CD8-positive, alpha-beta memory T cell (primary cell): ENCODE measurements around the gene ZNF689. TPM values are rescaled to one million over a fixed set of nuclear protein-coding genes. Genes with fewer than 3 reads are reported as not detected.
A peak's percentile ranks its signal among the peaks of the same experiment; 100 is the strongest.
"Not testable (repeated sequence)": the region's sequence is repeated elsewhere in the genome, so short reads cannot be mapped to it uniquely, and the experiment has no call there.

ENCODE experiments used
- CTCF ChIA-PET: fragments of 350-600 bp; sonication (Branson Sonifier 250); formaldehyde crosslinking; loops from one replicate; lab custom pipeline; 2021; ENCODE audit warnings: antibody characterized with exemption; lab: Charles Lee
- POLR2A ChIA-PET: fragments of 350-600 bp; sonication (Branson Sonifier 250); formaldehyde crosslinking; loops from one replicate; lab custom pipeline; 2021; ENCODE audit warnings: antibody characterized with exemption; lab: Charles Lee
- DNase-seq, 5 donors: peaks; one replicate each; pipeline versions ENCODE4 v3.0.0 to v3.0.0-alpha.2; 2020 to 2022; ENCODE audit warnings: mixed read lengths in 1 of 5
- H3K27ac ChIP-seq: one replicate; pipeline ENCODE4 v1.7.0; 2013; ENCODE audit warnings: low read depth, mild to moderate bottlenecking, low read length, moderate library complexity
- H3K27me3 ChIP-seq: 2 replicates; pipeline ENCODE4 v1.7.0; 2013; ENCODE audit warnings: low read length, mild to moderate bottlenecking; ENCODE audit not compliant: insufficient read depth, poor library complexity, severe bottlenecking
- H3K36me3 ChIP-seq: 2 replicates; pipeline ENCODE4 v1.7.0; 2013; ENCODE audit warnings: mild to moderate bottlenecking, low read length, moderate library complexity; ENCODE audit not compliant: insufficient read depth
- H3K4me1 ChIP-seq: 2 replicates; pipeline ENCODE4 v1.7.0; 2013; ENCODE audit warnings: mild to moderate bottlenecking, low read length, moderate library complexity; ENCODE audit not compliant: insufficient read depth
- H3K4me3 ChIP-seq: 2 replicates; pipeline ENCODE4 v1.7.0; 2013; ENCODE audit warnings: mild to moderate bottlenecking, low read length
- H3K9me3 ChIP-seq: 2 replicates; pipeline ENCODE4 v1.7.0; 2013; ENCODE audit warnings: mild to moderate bottlenecking, low read length
- H3K27ac Mint-ChIP-seq, 8 donors: one replicate each; pipeline ENCODE4 v1.8.0; 2020 to 2021; ENCODE audit warnings: mixed read lengths in 8 of 8, mild to moderate bottlenecking in 6 of 8, inconsistent platforms in 3 of 8, moderate library complexity in 3 of 8
- H3K27me3 Mint-ChIP-seq, 2 donors: one replicate each; pipeline ENCODE4 v1.8.0; 2020 to 2021; ENCODE audit warnings: mixed read lengths in 2 of 2, mild to moderate bottlenecking in 1 of 2, moderate library complexity in 1 of 2
- H3K36me3 Mint-ChIP-seq, 3 donors: one replicate each; pipeline ENCODE4 v1.8.0; 2020 to 2021; ENCODE audit warnings: mixed read lengths in 3 of 3, inconsistent platforms in 1 of 3, mild to moderate bottlenecking in 1 of 3
- H3K4me1 Mint-ChIP-seq, 3 donors: one replicate each; pipeline ENCODE4 v1.8.0; 2020 to 2021; ENCODE audit warnings: mixed read lengths in 3 of 3, inconsistent platforms in 1 of 3, mild to moderate bottlenecking in 1 of 3
- H3K4me3 Mint-ChIP-seq, 7 donors: one replicate each; pipeline ENCODE4 v1.8.0; 2020 to 2021; ENCODE audit warnings: mixed read lengths in 7 of 7, mild to moderate bottlenecking in 6 of 7, moderate library complexity in 4 of 7, inconsistent platforms in 2 of 7
- H3K9me3 Mint-ChIP-seq, 5 donors: one replicate each; pipeline ENCODE4 v1.8.0; 2020 to 2022; ENCODE audit warnings: mixed read lengths in 5 of 5, mild to moderate bottlenecking in 3 of 5, moderate library complexity in 2 of 5, inconsistent platforms in 1 of 5
- polyA plus RNA-seq: library from polyadenylated mRNA; unstranded; fragments of 300-500 nt; fragmentation: Illumina TruSeq; gene quantifications from one replicate; pipeline ENCODE4 v1.2.3, GENCODE V29; 2021
- total RNA-seq, 2 experiments: library from RNA; stranded (reverse); gene quantifications; one replicate each; pipeline ENCODE4 v1.2.3, GENCODE V29; 2021

The ZNF689 gene
- total and polyA plus RNA-seq, 3 experiments from 2014 or later, result 13.7 to 15.7 (median 14.6) TPM

DNA sequence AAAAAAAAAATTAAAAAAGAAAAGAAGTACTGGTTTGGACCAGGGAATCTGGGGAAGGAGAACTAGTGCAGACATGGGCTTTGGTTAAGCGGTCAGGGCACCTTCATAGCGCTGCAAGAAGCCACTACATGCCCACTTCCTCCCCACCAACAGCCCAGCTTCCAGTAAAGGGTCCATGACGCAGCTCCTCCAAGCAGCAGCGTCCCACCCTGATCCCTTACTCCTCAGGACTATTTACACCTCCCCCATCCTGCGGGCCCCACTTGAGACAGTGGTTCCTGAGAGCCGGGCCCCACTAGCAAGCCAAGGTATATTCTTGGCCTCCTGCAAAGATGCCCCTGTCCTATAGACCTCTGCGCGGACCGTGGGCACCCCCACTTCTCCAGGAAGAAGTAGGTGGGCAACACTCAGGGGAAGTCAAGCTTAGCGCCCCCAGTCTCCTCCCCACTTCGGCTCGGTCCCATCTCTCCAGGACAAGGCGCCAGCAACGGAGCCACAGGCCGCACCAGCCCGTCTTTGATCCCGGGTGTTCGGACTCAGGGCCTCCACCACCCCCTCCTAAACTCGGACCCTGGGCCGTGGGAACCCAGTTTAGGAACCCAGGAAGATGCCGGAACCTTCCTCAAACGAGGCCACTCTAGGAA is 39.7 kb upstream of the ZNF689 start:
- H3K4me1 Mint-ChIP-seq, result peaks cover 23 to 31% (median 26%) of the 10 kb centered on the region in 3 donors
- Histone ChIP-seq H3K27me3 (no peaks in the 10 kb centered on the region), H3K36me3 (peaks cover 18% of the 10 kb centered on the region), H3K27ac (peak overlapping the region; percentile 91), H3K9me3 (no peaks in the 10 kb centered on the region), H3K4me3 (peak overlapping the region; percentile 100), H3K4me1 (peaks cover 20% of the 10 kb centered on the region)
- H3K4me3 Mint-ChIP-seq, result peak overlapping the region; percentile 92 to 100 (median 99)
- CTCF ChIA-PET, result interaction anchor here (0.9 to 2.7 kb wide), 12 partner anchors 8 to 114 kb away, joined by 3 to 25 read pairs (median 4); partner anchors contain the start of genes FBRS and ZNF747
- peak overlapping the region; percentile 95 to 99 (median 98) for H3K27ac Mint-ChIP-seq
- POLR2A ChIA-PET, result interaction anchor here (0.5 to 2.4 kb wide), 16 partner anchors 8 to 584 kb away, joined by 3 to 37 read pairs (median 5); partner anchors contain the start of genes ALDOA, FBRS, TBC1D10B and ZNF688
- peak in 2 of 5 donors; percentile 38 to 46 for DNase-seq
- H3K36me3 Mint-ChIP-seq, result peaks cover 0 to 39% (median 0%) of the 10 kb centered on the region in 3 donors
- peaks cover 0 to 2% of the 10 kb centered on the region in 2 donors for H3K27me3 Mint-ChIP-seq
- no peaks in the 10 kb centered on the region for H3K9me3 Mint-ChIP-seq

DNA sequence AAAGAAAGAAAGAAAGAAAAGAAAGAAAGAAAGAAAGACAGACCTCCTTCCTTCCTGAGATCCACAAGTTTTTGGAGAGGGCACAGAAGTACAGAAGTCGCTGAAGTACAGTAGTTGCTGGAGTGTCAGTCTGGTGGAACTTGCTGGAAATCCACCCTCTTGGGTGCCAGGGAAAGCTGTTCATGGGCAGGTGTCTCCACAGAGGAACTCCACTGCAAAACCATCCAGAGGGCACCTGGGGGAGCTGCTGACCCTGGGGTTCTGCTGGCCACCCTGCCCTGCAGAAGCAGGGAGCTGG is 37.0 kb upstream of the ZNF689 start:
- Mint-ChIP-seq H3K36me3 (peaks cover 0 to 14% (median 0%) of the 10 kb centered on the region in 3 donors), H3K27ac (no peak overlapping the region), H3K4me3 (no peak overlapping the region), H3K9me3 (no peaks in the 10 kb centered on the region), H3K4me1 (peaks cover 16 to 21% (median 17%) of the 10 kb centered on the region in 3 donors), H3K27me3 (peaks cover 0 to 2% of the 10 kb centered on the region in 2 donors)
- ChIA-PET POLR2A (no interaction called here), CTCF (no interaction called here)
- Histone ChIP-seq H3K27ac (no peak overlapping the region), H3K27me3 (no peaks in the 10 kb centered on the region), H3K9me3 (no peaks in the 10 kb centered on the region), H3K4me3 (no peak overlapping the region), H3K36me3 (no peaks in the 10 kb centered on the region), H3K4me1 (peaks cover 15% of the 10 kb centered on the region)
- DNase-seq, result no peak

DNA sequence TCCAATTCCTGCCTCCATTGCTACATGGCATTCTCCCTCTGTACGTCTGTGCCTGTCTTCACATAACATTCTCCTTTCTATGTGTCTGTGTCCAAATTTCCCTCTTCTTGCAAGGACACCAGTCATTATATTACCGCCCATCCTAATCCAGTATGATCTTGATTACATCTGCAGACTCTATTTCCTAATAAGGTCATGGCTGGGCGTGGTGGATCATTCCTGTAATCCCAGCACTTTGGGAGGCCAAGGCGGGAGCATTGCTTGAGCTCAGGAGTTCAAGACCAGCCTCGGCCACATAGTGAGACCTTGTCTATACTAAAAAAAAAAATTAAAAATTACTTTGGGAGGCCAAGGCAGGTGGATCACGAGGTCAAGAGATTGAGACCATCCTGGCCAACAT is 35.5 kb upstream of the ZNF689 start:
- peaks cover 0 to 2% (median 0%) of the 10 kb centered on the region in 3 donors for H3K36me3 Mint-ChIP-seq
- H3K27me3 ChIP-seq, result no peaks in the 10 kb centered on the region
- DNase-seq, result no peak
- peaks cover 9 to 15% (median 10%) of the 10 kb centered on the region in 3 donors for H3K4me1 Mint-ChIP-seq
- no peak overlapping the region for H3K27ac Mint-ChIP-seq
- no peaks in the 10 kb centered on the region for H3K36me3 ChIP-seq
- no peak overlapping the region for H3K4me3 Mint-ChIP-seq
- H3K4me1 ChIP-seq, result peaks cover 10% of the 10 kb centered on the region
- no peak overlapping the region for H3K27ac ChIP-seq
- no peak overlapping the region for H3K4me3 ChIP-seq
- H3K27me3 Mint-ChIP-seq, result no peaks in the 10 kb centered on the region
- no peaks in the 10 kb centered on the region for H3K9me3 Mint-ChIP-seq
- POLR2A ChIA-PET, result no interaction called here
- CTCF ChIA-PET, result no interaction called here
- no peaks in the 10 kb centered on the region for H3K9me3 ChIP-seq

DNA sequence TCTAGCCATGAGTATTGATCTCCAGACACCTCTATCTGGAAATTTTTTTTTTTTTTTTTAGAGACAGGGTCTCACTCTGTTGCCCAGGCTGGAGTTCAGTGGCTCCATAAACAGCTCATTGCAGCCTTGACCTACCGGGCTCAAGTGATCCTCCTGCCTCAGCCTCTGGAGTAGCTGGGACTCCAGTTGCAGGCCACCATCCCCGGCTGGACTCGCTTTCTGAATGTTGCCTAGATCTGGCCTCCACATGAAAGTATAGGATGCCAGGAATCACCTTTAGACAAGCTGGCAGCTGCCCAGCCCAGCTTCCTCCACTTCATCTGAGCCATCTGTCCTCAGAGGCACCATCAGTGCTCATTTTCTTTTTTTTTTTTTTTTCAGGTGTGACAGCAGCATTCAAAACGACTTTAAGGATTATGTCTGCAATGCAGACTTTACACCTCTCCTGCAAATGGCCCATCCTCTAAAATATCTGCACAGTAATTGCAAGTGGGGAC is 34.2 kb upstream of the ZNF689 start:
- no peak overlapping the region for H3K27ac ChIP-seq
- no peaks in the 10 kb centered on the region for H3K27me3 ChIP-seq
- H3K4me3 ChIP-seq, result no peak overlapping the region
- no peak for DNase-seq
- H3K4me1 ChIP-seq, result peaks cover 1% of the 10 kb centered on the region
- Mint-ChIP-seq H3K4me3 (no peak overlapping the region), H3K4me1 (peaks cover 0 to 2% (median 0%) of the 10 kb centered on the region in 3 donors), H3K27me3 (no peaks in the 10 kb centered on the region), H3K9me3 (no peaks in the 10 kb centered on the region), H3K27ac (no peak overlapping the region), H3K36me3 (no peaks in the 10 kb centered on the region)
- ChIA-PET POLR2A (no interaction called here), CTCF (no interaction called here)
- no peaks in the 10 kb centered on the region for H3K36me3 ChIP-seq
- H3K9me3 ChIP-seq, result no peaks in the 10 kb centered on the region

DNA sequence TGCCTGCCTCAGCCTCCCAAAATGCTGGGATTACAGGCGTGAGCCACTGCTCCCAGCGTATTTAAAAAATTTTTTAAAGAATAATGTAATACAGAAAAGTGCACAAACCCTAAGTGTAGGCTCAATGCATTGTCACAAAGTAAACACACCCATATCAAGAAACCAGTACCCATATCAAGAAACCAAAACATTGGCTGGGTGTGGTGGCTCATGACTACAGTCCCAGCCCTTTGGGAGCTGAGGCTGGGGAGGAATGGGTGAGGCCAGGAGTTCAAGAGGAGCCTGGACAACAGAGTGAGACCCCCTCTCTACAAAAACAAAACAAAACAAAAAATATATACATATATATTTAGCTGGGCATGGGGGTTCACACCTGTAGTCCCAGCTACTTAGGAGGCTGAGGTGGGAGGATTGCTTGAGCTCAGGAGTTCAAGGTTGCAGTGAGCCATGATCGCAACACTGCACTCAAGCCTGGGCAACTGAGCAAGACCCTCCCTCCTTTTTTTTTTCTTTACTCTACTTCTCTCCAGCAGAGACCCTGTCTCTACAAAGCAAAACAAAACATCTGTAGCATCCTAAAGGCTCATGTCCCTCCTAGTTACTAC is 31.3 kb upstream of the ZNF689 start:
- Histone ChIP-seq H3K27me3 (no peaks in the 10 kb centered on the region), H3K4me3 (no peak overlapping the region), H3K36me3 (no peaks in the 10 kb centered on the region), H3K9me3 (no peaks in the 10 kb centered on the region), H3K27ac (no peak overlapping the region), H3K4me1 (no peaks in the 10 kb centered on the region)
- no peak for DNase-seq
- ChIA-PET CTCF (interaction anchor here (1.9 kb wide), 1 partner anchor 9 kb away, joined by 4 read pairs; the partner anchor contains the start of gene PRR14), POLR2A (interaction anchor here (2.4 kb wide), 1 partner anchor 9 kb away, joined by 10 read pairs; the partner anchor contains the start of gene PRR14)
- no peak overlapping the region for H3K27ac Mint-ChIP-seq
- no peaks in the 10 kb centered on the region for H3K36me3 Mint-ChIP-seq
- no peak overlapping the region for H3K4me3 Mint-ChIP-seq
- H3K27me3 Mint-ChIP-seq, result no peaks in the 10 kb centered on the region
- H3K4me1 Mint-ChIP-seq, result no peaks in the 10 kb centered on the region
- H3K9me3 Mint-ChIP-seq, result no peaks in the 10 kb centered on the region

DNA sequence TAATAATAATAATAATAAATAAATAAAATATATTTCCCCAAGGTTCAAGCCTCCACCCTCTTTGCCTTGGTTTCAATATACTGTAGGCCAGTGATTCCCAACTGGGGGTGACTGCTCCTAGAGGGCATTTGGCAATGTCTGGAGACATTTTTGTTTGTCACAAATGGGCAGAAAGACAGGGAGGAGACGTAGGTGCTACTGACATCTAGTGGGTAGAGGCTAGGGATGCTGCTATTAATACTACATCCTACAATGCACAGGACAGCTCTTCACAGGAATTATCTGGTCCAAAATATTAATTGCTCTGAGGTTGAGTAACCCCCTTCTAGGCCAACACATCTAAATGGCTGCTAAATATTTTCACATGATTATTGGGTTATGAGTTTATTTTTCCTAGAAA is 27.8 kb upstream of the ZNF689 start:
- Mint-ChIP-seq H3K4me3 (no peak overlapping the region), H3K36me3 (peaks cover 0 to 2% (median 0%) of the 10 kb centered on the region in 3 donors), H3K4me1 (peaks cover 14 to 17% (median 15%) of the 10 kb centered on the region in 3 donors), H3K27ac (peak overlapping the region in 2 of 8 donors; percentile 67 to 79), H3K27me3 (peaks cover 0 to 2% of the 10 kb centered on the region in 2 donors), H3K9me3 (no peaks in the 10 kb centered on the region)
- H3K27me3 ChIP-seq, result no peaks in the 10 kb centered on the region
- no peaks in the 10 kb centered on the region for H3K36me3 ChIP-seq
- peaks cover 16% of the 10 kb centered on the region for H3K4me1 ChIP-seq
- no peaks in the 10 kb centered on the region for H3K9me3 ChIP-seq
- DNase-seq, result no peak
- ChIA-PET POLR2A (no interaction called here), CTCF (interaction anchor here (0.7 to 1.8 kb wide), 7 partner anchors 9 to 102 kb away, joined by 3 to 11 read pairs (median 4); no protein-coding TSS in a partner anchor)
- H3K27ac ChIP-seq, result no peak overlapping the region
- no peak overlapping the region for H3K4me3 ChIP-seq

DNA sequence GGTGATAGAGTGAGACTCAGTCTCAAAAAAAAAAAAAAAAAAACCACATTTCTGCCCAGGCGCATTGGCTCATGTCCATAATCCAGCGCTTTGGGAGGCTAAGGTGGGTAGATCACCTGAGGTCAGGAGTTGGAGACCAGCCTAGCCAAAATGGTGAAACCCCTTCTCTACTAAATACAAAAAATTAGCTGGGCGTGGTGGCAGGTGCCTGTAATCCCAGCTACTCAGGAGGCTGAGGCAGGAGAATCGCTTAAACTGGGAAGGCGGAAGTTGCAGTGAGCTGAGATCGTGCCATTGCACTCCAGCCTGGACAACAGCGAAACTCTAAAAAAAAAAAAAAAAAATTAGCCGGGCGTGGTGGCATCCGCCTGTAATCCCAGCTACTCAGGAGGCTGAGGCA is 26.9 kb upstream of the ZNF689 start:
- H3K4me3 Mint-ChIP-seq, H3K27ac Mint-ChIP-seq, DNase-seq, H3K27ac ChIP-seq, H3K27me3 ChIP-seq, H3K36me3 ChIP-seq, H3K9me3 Mint-ChIP-seq, H3K9me3 ChIP-seq, H3K4me3 ChIP-seq, H3K27me3 Mint-ChIP-seq, H3K36me3 Mint-ChIP-seq: not testable (repeated sequence)
- POLR2A ChIA-PET, result interaction anchor here (0.7 kb wide), 1 partner anchor 13 kb away, joined by 5 read pairs; no protein-coding TSS in a partner anchor
- peaks cover 16% of the 10 kb centered on the region for H3K4me1 ChIP-seq
- H3K4me1 Mint-ChIP-seq, result peaks cover 14 to 17% (median 15%) of the 10 kb centered on the region in 3 donors
- CTCF ChIA-PET, result interaction anchor here (0.8 to 1.8 kb wide), 7 partner anchors 8 to 102 kb away, joined by 3 to 11 read pairs (median 4); no protein-coding TSS in a partner anchor
